Ascending aorta (tissue), 2 donors: ENCODE data around the gene ANXA10. TPM values are rescaled to one million over a fixed set of nuclear protein-coding genes. Genes with fewer than 3 reads are reported as not detected.

ENCODE experiments used
- DNase-seq, 2 donors: peaks; one replicate each; pipeline ENCODE4 v3.0.0-alpha.2; 2019; ENCODE audit warnings: low spot score in 2 of 2
- H3K27ac ChIP-seq, 2 donors: fragments of 200-600 bp; sonication (generic); one replicate each; pipeline ENCODE4 v1.5.1; 2016 to 2017; ENCODE audit warnings: mild to moderate bottlenecking in 1 of 2
- H3K27me3 ChIP-seq: fragments of 200-600 bp; sonication (generic); one replicate; pipeline ENCODE4 v1.5.1; 2017
- H3K36me3 ChIP-seq, 2 donors: fragments of 200-600 bp; sonication (generic); one replicate each; pipeline ENCODE4 v1.5.1; 2016
- H3K4me1 ChIP-seq, 2 donors: fragments of 200-600 bp; sonication (generic); one replicate each; pipeline ENCODE4 v1.5.1; 2016 to 2017; ENCODE audit warnings: mild to moderate bottlenecking in 1 of 2
- H3K4me3 ChIP-seq, 2 donors: fragments of 200-600 bp; sonication (generic); one replicate each; pipeline ENCODE4 v1.5.1; 2016 to 2017; ENCODE audit warnings: mild to moderate bottlenecking in 1 of 2
- H3K9me3 ChIP-seq, 2 donors: fragments of 200-600 bp; sonication (generic); one replicate each; pipeline ENCODE4 v1.5.1; 2016
- CTCF ChIP-seq, 3 experiments: fragments of 200-600 bp in 2 of 3; fragments of 450-650 bp in 1 of 3; sonication (generic) in 2 of 3; IDR thresholded peaks; one replicate each; pipeline ENCODE4 v1.5.1; 2016 to 2019; ENCODE audit warnings: antibody characterized with exemption in 3 of 3, mild to moderate bottlenecking in 1 of 3, moderate library complexity in 1 of 3
- intact Hi-C: fragments of 100-400 bp; cut with DNase I; formaldehyde crosslinking; loops from one replicate; pipeline ENCODE4 v1.15.1; 2023
- total RNA-seq: library from RNA; depleted of rRNA; stranded (reverse); fragments of >200 nt; gene quantifications from one replicate; pipeline ENCODE4 v1.1.0, GENCODE V29; 2016

The ANXA10 gene
- total RNA-seq, 1 donor from 2014 or later: not detected

- TF ChIP-seq CTCF (IDR thresholded peaks at IDR 0.05): no peak
- Histone ChIP-seq H3K4me1 (no peaks in the 10 kb centered on the region), H3K36me3 (no peaks in the 10 kb centered on the region)
These were observed 59.0 kb downstream of the ANXA10 start for GRCh38 chr4:168151327-168151726.

DNA sequence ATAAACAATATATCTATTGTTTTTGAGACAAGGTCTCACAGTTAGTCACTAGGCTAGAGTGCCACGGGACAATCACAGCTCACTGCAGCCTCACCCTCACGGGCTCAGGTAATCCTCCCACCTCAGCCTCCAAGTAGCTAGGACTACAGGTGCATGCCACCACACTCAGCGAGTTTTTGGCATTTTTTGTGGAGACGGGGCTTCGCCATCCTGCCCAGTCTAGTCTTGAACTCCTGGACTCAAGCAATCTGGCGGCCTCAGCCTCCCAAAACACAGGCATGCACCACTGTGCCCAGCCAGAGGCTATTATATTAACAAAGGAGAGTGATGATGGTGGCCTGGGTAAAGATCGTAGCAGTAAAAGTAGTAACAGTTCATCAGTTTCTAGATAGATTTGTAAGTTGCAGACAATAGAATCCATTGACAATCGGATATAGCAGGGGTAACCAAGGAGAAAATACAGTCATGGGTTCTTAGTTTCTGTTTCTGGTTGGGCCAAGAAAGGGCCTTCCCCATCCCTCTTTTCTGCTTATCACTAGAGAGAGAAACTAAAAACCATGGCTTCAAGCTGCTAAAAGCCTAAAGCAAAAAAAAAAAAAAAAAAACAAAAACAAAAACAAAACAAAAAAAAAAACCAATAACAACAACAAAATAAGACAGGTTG, 60.6 kb downstream of the ANXA10 start:
- no peak overlapping the region for H3K27ac ChIP-seq
- intact Hi-C loops: loop anchor here (5.0 kb wide), 1 partner anchor 1986 kb away; no protein-coding TSS in a partner anchor
- no peak overlapping the region for H3K4me3 ChIP-seq
- no peaks in the 10 kb centered on the region for H3K27me3 ChIP-seq
- H3K4me1 ChIP-seq: no peaks in the 10 kb centered on the region
- no peak for TF ChIP-seq CTCF (IDR thresholded peaks at IDR 0.05)
- H3K36me3 ChIP-seq: no peaks in the 10 kb centered on the region
- H3K9me3 ChIP-seq: no peaks in the 10 kb centered on the region
- no peak for DNase-seq

More at GRCh38 chr4:168151327-168151726, 59.0 kb downstream of the ANXA10 start:
- no peak for DNase-seq
- Histone ChIP-seq H3K4me3 (no peak overlapping the region), H3K27me3 (no peaks in the 10 kb centered on the region), H3K9me3 (no peaks in the 10 kb centered on the region), H3K27ac (no peak overlapping the region)
- intact Hi-C loops: loop anchor here (5.0 kb wide), 1 partner anchor 1984 kb away; no protein-coding TSS in a partner anchor

- intact Hi-C loops: loop anchor here (5.0 kb wide), 1 partner anchor 1987 kb away; no protein-coding TSS in a partner anchor
- H3K4me1 ChIP-seq: no peaks in the 10 kb centered on the region
- H3K36me3 ChIP-seq: no peaks in the 10 kb centered on the region
- no peaks in the 10 kb centered on the region for H3K9me3 ChIP-seq
- no peaks in the 10 kb centered on the region for H3K27me3 ChIP-seq
- peak in 2 of 3 experiments; percentile 36 to 56 for TF ChIP-seq CTCF (IDR thresholded peaks at IDR 0.05)
- H3K27ac ChIP-seq: no peak overlapping the region
- H3K4me3 ChIP-seq: peak overlapping the region; percentile 32 to 33
- peak; percentile 14 to 77 for DNase-seq
These were observed 61.5 kb downstream of the ANXA10 start for GRCh38 chr4:168153596-168154440.

DNA sequence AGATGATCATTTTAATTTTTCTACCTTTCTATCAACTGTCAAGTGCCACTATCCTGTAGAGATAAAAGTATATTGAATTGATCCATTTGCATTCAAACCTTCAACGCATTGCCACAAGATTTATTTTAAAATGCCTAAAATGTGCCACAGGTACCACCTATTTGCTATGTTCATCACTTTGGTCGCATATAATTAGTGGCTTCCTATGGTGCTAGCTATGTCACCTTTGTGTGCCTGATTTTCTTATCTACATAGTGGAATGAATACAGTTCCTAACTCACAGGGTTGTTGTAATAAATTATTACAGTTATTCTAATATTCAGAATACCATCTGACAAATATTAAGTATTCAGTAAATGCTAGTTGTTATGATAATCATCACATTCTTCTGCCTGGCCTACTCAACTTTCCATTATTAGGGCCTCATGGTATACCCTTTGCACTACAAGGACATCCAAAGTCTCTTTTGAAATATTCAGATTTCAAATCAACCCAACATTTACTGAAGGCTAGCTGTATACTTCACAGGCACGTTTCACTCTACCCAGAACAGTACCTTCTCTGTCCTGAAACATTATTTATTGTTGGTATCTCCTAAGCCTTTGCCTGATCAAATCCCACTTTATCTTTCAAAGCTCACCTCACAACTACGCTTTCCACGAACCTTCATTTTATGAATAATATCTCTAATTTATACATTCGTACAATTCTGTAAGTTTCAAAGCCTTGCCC, 62.4 kb downstream of the ANXA10 start:
- H3K4me1 ChIP-seq: no peaks in the 10 kb centered on the region
- H3K4me3 ChIP-seq: no peak overlapping the region
- H3K36me3 ChIP-seq: no peaks in the 10 kb centered on the region
- intact Hi-C loops: loop anchor here (5.0 kb wide), 1 partner anchor 1987 kb away; no protein-coding TSS in a partner anchor
- no peak for TF ChIP-seq CTCF (IDR thresholded peaks at IDR 0.05)
- no peak overlapping the region for H3K27ac ChIP-seq
- DNase-seq: no peak
- no peaks in the 10 kb centered on the region for H3K27me3 ChIP-seq
- H3K9me3 ChIP-seq: no peaks in the 10 kb centered on the region

DNA sequence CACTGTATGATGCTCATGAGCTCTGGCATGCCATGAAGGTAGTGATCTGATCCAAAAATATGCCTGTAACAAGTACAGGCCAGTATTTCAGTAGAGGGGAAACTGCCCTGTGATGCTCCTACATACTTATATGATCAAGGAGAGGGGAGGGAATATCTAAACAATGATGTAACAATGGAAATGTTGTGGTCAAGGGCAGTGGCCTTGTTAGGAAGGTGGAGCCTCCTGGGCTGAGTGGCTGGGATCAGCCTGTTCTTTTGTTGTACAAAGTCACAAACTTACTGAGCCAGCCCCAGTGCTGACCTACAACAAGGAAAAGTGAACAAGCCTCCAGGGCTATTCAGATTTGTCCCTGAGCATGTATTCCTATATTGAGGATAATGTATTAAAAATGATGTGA, 70.3 kb downstream of the ANXA10 start:
- H3K36me3 ChIP-seq: no peaks in the 10 kb centered on the region
- H3K27me3 ChIP-seq: no peaks in the 10 kb centered on the region
- TF ChIP-seq CTCF (IDR thresholded peaks at IDR 0.05): no peak
- no peak overlapping the region for H3K27ac ChIP-seq
- no peaks in the 10 kb centered on the region for H3K9me3 ChIP-seq
- no peaks in the 10 kb centered on the region for H3K4me1 ChIP-seq
- DNase-seq: no peak
- H3K4me3 ChIP-seq: no peak overlapping the region
- intact Hi-C loops: no loop called here
